Measurements from ENCODE around the gene LCA5.

- TF ChIP-seq POLR2A (IDR thresholded peaks at IDR 0.05), result no peak
- TF ChIP-seq CTCF (IDR thresholded peaks at IDR 0.05), result no peak
Measured at GRCh38 chr6:79536585-79536953, 661 bp downstream of the LCA5 start.
